ENCODE data around the gene CCDC12.

DNA sequence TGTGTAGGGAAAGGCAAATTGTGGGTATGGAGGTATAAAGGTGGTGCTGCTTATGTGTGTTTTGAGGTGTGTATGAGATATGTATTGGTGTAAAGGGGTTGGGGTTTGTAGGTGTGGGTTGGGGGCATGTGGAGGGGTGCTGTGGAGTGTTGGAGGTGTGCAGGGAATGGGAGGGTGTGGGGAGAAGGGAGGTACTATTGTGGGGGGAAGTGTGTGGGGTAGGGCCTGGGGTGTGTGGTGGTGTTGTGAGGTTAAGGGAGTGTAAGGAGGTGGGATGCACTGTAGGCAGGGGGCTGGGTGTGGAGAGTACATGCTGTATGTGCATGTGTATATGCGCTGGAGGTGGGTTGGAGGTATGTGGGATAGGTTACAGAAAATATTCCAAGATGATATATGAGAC lies 15.7 kb downstream of the CCDC12 start:
- TF ChIP-seq FOXM1 (IDR thresholded peaks at IDR 0.05; ENCODE audit: borderline replicate concordance) (no peak), FOXK2 (IDR thresholded peaks at IDR 0.05) (no peak), NFRKB (IDR thresholded peaks at IDR 0.05) (no peak), ZNF384 (IDR thresholded peaks at IDR 0.05) (no peak), SP1 (IDR thresholded peaks at IDR 0.05) (no peak), ARNT (IDR thresholded peaks at IDR 0.05) (no peak), ELF4 (IDR thresholded peaks at IDR 0.05) (no peak), TARDBP (IDR thresholded peaks at IDR 0.05) (no peak), FOXA1 (IDR thresholded peaks at IDR 0.05) (no peak), BHLHE40 (IDR thresholded peaks at IDR 0.05; ENCODE audit: borderline replicate concordance) (no peak), L3MBTL2 (conservative IDR thresholded peaks at IDR 0.05) (no peak), SUZ12 (IDR thresholded peaks at IDR 0.05) (no peak), LEF1 (IDR thresholded peaks at IDR 0.05; ENCODE audit: borderline replicate concordance) (no peak)
- TF ChIP-seq, protein P1, sequence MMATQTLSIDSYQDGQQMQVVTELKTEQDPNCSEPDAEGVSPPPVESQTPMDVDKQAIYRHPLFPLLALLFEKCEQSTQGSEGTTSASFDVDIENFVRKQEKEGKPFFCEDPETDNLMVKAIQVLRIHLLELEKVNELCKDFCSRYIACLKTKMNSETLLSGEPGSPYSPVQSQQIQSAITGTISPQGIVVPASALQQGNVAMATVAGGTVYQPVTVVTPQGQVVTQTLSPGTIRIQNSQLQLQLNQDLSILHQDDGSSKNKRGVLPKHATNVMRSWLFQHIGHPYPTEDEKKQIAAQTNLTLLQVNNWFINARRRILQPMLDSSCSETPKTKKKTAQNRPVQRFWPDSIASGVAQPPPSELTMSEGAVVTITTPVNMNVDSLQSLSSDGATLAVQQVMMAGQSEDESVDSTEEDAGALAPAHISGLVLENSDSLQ (IDR thresholded peaks at IDR 0.05), result no peak
